ENCODE results near the gene POU2F1.
A peak's percentile ranks its signal among the peaks of the same experiment; 100 is the strongest.

Gene POU2F1

GRCh38 chr1:167462341-167462740 lies 241.7 kb downstream of the POU2F1 start:
- DNase-seq = no peak

- DNase-seq = no peak
These were observed 242.4 kb downstream of the POU2F1 start for GRCh38 chr1:167463080-167463479.

- DNase-seq = no peak
These were observed 243.3 kb downstream of the POU2F1 start for GRCh38 chr1:167463875-167464575.

- DNase-seq = no peak
These were observed 244.3 kb downstream of the POU2F1 start for GRCh38 chr1:167465018-167465417.

GRCh38 chr1:167465743-167466142 lies 245.1 kb downstream of the POU2F1 start:
- DNase-seq = no peak

- DNase-seq = no peak
These were observed 246.5 kb downstream of the POU2F1 start for GRCh38 chr1:167467126-167467710.

GRCh38 chr1:167467752-167468151 lies 247.1 kb downstream of the POU2F1 start:
- no peak for DNase-seq

- DNase-seq = no peak
These were observed 248.7 kb downstream of the POU2F1 start for GRCh38 chr1:167469280-167469965.

GRCh38 chr1:167471568-167471967 lies 250.9 kb downstream of the POU2F1 start:
- no peak for DNase-seq

GRCh38 chr1:167472752-167473521 lies 252.3 kb downstream of the POU2F1 start:
- peak in 1 of 56 donors; percentile 10 for DNase-seq

GRCh38 chr1:167473761-167474160 lies 253.1 kb downstream of the POU2F1 start:
- no peak for DNase-seq

GRCh38 chr1:167474191-167474641 lies 253.5 kb downstream of the POU2F1 start:
- no peak for DNase-seq

GRCh38 chr1:167476061-167476460 lies 255.4 kb downstream of the POU2F1 start:
- no peak for DNase-seq

All from amygdala (tissue), 56 donors.